ENCODE results near the gene IKZF2. TPM values are rescaled to one million over a fixed set of nuclear protein-coding genes. Genes with fewer than 3 reads are reported as not detected.

The IKZF2 gene
- total RNA-seq, 1 donor: 15.1 TPM

GRCh38 chr2:213015387-213016165 lies 135.8 kb downstream of the IKZF2 start:
- H3K4me3 ChIP-seq (ENCODE audit: low read depth, low read length): no peak overlapping the region
- TF ChIP-seq, protein P1, sequence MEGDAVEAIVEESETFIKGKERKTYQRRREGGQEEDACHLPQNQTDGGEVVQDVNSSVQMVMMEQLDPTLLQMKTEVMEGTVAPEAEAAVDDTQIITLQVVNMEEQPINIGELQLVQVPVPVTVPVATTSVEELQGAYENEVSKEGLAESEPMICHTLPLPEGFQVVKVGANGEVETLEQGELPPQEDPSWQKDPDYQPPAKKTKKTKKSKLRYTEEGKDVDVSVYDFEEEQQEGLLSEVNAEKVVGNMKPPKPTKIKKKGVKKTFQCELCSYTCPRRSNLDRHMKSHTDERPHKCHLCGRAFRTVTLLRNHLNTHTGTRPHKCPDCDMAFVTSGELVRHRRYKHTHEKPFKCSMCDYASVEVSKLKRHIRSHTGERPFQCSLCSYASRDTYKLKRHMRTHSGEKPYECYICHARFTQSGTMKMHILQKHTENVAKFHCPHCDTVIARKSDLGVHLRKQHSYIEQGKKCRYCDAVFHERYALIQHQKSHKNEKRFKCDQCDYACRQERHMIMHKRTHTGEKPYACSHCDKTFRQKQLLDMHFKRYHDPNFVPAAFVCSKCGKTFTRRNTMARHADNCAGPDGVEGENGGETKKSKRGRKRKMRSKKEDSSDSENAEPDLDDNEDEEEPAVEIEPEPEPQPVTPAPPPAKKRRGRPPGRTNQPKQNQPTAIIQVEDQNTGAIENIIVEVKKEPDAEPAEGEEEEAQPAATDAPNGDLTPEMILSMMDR (IDR thresholded peaks at IDR 0.05; ENCODE audit: insufficient read depth, low read depth, low read length): no peak
- no peak for DNase-seq (ENCODE audit: low read depth)

- TF ChIP-seq, protein P1 (IDR thresholded peaks at IDR 0.05; ENCODE audit: insufficient read depth, low read depth, low read length): no peak
- no peak for DNase-seq (ENCODE audit: low read depth)
- H3K4me3 ChIP-seq (ENCODE audit: low read depth, low read length): no peak overlapping the region
Measured at GRCh38 chr2:213013979-213014378, 137.4 kb downstream of the IKZF2 start.

DNA sequence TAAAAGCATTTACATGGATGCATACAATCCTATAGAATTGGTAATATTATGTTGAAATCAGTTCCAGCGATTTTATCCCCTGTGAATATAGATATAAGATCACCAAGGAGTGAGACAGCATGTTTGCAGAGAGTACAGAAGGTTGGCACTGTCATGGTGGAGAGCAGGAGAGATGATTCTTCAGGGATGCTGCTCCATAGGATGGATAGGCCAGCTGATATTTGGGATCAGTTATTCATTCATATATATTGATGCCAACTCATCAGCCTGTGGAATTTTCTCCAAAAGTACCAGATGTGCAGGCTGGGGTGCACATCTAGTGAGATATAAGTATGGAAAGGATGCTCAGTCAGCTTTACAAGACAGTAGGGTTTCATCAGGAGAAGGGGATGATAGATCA lies 139.9 kb downstream of the IKZF2 start:
- no peak for DNase-seq (ENCODE audit: low read depth)
- TF ChIP-seq, protein P1 (IDR thresholded peaks at IDR 0.05; ENCODE audit: insufficient read depth, low read depth, low read length): no peak
- no peak overlapping the region for H3K4me3 ChIP-seq (ENCODE audit: low read depth, low read length)

GRCh38 chr2:213010106-213010779 lies 141.2 kb downstream of the IKZF2 start:
- no peak overlapping the region for H3K4me3 ChIP-seq (ENCODE audit: low read depth, low read length)
- TF ChIP-seq, protein P1 (IDR thresholded peaks at IDR 0.05; ENCODE audit: insufficient read depth, low read depth, low read length): no peak
- DNase-seq (ENCODE audit: low read depth): no peak

- TF ChIP-seq, protein P1 (IDR thresholded peaks at IDR 0.05; ENCODE audit: insufficient read depth, low read depth, low read length): no peak
- DNase-seq (ENCODE audit: low read depth): no peak
- no peak overlapping the region for H3K4me3 ChIP-seq (ENCODE audit: low read depth, low read length)
Measured at GRCh38 chr2:213007290-213007838, 144.0 kb downstream of the IKZF2 start.

GRCh38 chr2:213004197-213004821 lies 147.1 kb downstream of the IKZF2 start:
- no peak overlapping the region for H3K4me3 ChIP-seq (ENCODE audit: low read depth, low read length)
- no peak for DNase-seq (ENCODE audit: low read depth)
- TF ChIP-seq, protein P1 (IDR thresholded peaks at IDR 0.05; ENCODE audit: insufficient read depth, low read depth, low read length): no peak
